Peyer's patch (tissue), 4 donors: ENCODE measurements around the gene HIPK1. TPM values are rescaled to one million over a fixed set of nuclear protein-coding genes. Genes with fewer than 3 reads are reported as not detected.

ENCODE experiments used
- DNase-seq, 3 donors: peaks; one replicate each; pipeline ENCODE4 v3.0.0-alpha.2; 2017 to 2019
- H3K27ac ChIP-seq, 4 donors: fragments of 200-600 bp; sonication (generic); one replicate each; pipeline ENCODE4 v1.5.1; 2016 to 2019
- H3K27me3 ChIP-seq, 2 donors: fragments of 200-600 bp; sonication (generic); one replicate each; pipeline ENCODE4 v1.5.1; 2019
- H3K36me3 ChIP-seq, 3 donors: fragments of 200-600 bp; sonication (generic); one replicate each; pipeline ENCODE4 v1.5.1; 2016 to 2019
- H3K4me1 ChIP-seq, 4 donors: fragments of 200-600 bp; sonication (generic); one replicate each; pipeline ENCODE4 v1.5.1; 2016 to 2019
- H3K4me3 ChIP-seq, 4 donors: fragments of 200-600 bp; sonication (generic); 1 replicate in 3 of 4; 2 replicates in 1 of 4; pipeline ENCODE4 v1.5.1; 2016 to 2019; ENCODE audit warnings: mild to moderate bottlenecking in 1 of 4
- H3K9me3 ChIP-seq, 4 donors: fragments of 200-600 bp; sonication (generic); one replicate each; pipeline ENCODE4 v1.5.1; 2016 to 2019; ENCODE audit warnings: mild to moderate bottlenecking in 1 of 4
- CTCF ChIP-seq, 6 experiments: fragments of 450-650 bp in 4 of 6; fragments of 200-600 bp in 2 of 6; sonication (generic) in 1 of 6; IDR thresholded peaks; one replicate each; pipeline ENCODE4 v1.5.1; 2017 to 2019; ENCODE audit warnings: antibody characterized with exemption in 6 of 6, mild to moderate bottlenecking in 3 of 6, moderate library complexity in 1 of 6
- POLR2A ChIP-seq, 2 donors: fragments of 450-650 bp; IDR thresholded peaks; one replicate each; pipeline ENCODE4 v1.5.1; 2017; ENCODE audit warnings: antibody characterized with exemption in 2 of 2, mild to moderate bottlenecking in 2 of 2, moderate library complexity in 2 of 2
- total RNA-seq, 4 donors: library from RNA; depleted of rRNA; stranded (reverse); fragments of >200 nt; gene quantifications; one replicate each; pipeline ENCODE4 v1.1.0, GENCODE V29; 2016

The HIPK1 gene
- total RNA-seq, 4 donors from 2014 or later = 34.7 to 51.2 (median 42.1) TPM

DNA sequence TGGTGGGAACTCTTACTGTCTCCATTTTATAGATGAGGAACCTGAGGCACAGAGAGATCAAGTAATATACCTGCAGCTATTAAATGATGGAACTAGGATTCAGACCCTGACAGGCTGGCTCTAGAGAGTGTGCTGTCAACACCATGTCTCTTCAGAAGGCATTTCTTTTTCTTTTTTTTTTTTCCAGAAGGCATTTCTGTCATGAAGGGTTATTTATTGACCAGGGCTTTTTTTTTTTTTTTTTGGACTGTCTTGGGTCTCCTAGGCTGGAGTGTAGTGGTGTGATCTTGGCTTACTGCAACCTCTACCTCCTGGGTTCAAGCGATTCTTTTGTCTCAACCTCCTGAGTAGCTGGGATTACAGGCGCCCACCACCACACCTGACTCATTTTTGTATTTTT, 22.6 kb downstream of the HIPK1 start:
- Histone ChIP-seq H3K4me1 (peaks cover 0 to 34% (median 4%) of the 10 kb centered on the region in 4 donors), H3K27me3 (no peaks in the 10 kb centered on the region), H3K4me3 (no peak overlapping the region), H3K27ac (no peak overlapping the region), H3K36me3 (peaks cover 0 to 36% (median 0%) of the 10 kb centered on the region in 3 donors), H3K9me3 (no peaks in the 10 kb centered on the region)
- TF ChIP-seq CTCF (IDR thresholded peaks at IDR 0.05) (no peak), POLR2A (IDR thresholded peaks at IDR 0.05) (no peak)
- no peak for DNase-seq

DNA sequence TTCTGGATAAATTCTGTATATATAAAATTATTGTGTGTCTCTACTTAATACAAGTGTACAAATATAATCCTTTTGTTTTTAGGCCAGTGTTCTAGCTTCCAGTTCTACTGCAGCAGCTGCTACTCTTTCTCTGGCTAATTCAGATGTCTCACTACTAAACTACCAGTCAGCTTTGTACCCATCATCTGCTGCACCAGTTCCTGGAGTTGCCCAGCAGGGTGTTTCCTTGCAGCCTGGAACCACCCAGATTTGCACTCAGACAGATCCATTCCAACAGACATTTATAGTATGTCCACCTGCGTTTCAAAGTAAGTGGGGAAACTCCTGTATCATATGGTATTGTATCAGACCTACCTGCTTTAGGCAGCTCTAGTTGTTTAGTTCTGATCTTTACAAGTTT, 28.9 kb downstream of the HIPK1 start:
- DNase-seq = no peak
- Histone ChIP-seq H3K9me3 (no peaks in the 10 kb centered on the region), H3K36me3 (peaks cover 0 to 84% (median 0%) of the 10 kb centered on the region in 3 donors), H3K27me3 (no peaks in the 10 kb centered on the region), H3K4me1 (no peaks in the 10 kb centered on the region), H3K4me3 (no peak overlapping the region), H3K27ac (no peak overlapping the region)
- TF ChIP-seq CTCF (IDR thresholded peaks at IDR 0.05) = no peak
- no peak for TF ChIP-seq POLR2A (IDR thresholded peaks at IDR 0.05)

DNA sequence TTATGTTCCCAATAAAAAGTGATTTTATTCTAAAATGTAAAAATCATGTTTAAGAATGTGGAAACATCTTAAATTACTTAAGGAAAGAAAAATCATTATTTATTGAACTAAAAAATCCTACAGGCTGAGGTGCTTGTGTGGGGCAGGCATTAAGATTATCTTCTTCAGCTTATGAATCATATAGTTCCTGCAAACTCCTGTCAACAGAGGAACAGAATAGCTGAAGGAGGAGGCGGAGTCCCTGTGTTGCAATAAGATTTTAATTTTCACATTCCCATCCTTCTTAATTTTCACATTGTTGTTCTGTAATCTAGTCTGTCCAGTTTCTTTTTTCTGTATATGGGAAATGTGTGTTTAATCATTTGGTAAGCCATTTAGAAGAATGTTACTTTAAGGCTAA, 29.6 kb downstream of the HIPK1 start:
- no peak for DNase-seq
- H3K27ac ChIP-seq = no peak overlapping the region
- H3K9me3 ChIP-seq = no peaks in the 10 kb centered on the region
- peaks cover 0 to 86% (median 0%) of the 10 kb centered on the region in 3 donors for H3K36me3 ChIP-seq
- no peak overlapping the region for H3K4me3 ChIP-seq
- TF ChIP-seq POLR2A (IDR thresholded peaks at IDR 0.05) (no peak), CTCF (IDR thresholded peaks at IDR 0.05) (no peak)
- H3K4me1 ChIP-seq = no peaks in the 10 kb centered on the region
- no peaks in the 10 kb centered on the region for H3K27me3 ChIP-seq

GRCh38 chr1:113963281-113963906, 34.3 kb downstream of the HIPK1 start:
- no peak for TF ChIP-seq POLR2A (IDR thresholded peaks at IDR 0.05)
- peak in 1 of 6 experiments; percentile 25 for TF ChIP-seq CTCF (IDR thresholded peaks at IDR 0.05)
- no peak overlapping the region for H3K27ac ChIP-seq
- no peak for DNase-seq
- peaks cover 0 to 87% (median 0%) of the 10 kb centered on the region in 3 donors for H3K36me3 ChIP-seq
- H3K4me3 ChIP-seq = no peak overlapping the region
- no peaks in the 10 kb centered on the region for H3K9me3 ChIP-seq
- H3K4me1 ChIP-seq = no peaks in the 10 kb centered on the region
- H3K27me3 ChIP-seq = no peaks in the 10 kb centered on the region

DNA sequence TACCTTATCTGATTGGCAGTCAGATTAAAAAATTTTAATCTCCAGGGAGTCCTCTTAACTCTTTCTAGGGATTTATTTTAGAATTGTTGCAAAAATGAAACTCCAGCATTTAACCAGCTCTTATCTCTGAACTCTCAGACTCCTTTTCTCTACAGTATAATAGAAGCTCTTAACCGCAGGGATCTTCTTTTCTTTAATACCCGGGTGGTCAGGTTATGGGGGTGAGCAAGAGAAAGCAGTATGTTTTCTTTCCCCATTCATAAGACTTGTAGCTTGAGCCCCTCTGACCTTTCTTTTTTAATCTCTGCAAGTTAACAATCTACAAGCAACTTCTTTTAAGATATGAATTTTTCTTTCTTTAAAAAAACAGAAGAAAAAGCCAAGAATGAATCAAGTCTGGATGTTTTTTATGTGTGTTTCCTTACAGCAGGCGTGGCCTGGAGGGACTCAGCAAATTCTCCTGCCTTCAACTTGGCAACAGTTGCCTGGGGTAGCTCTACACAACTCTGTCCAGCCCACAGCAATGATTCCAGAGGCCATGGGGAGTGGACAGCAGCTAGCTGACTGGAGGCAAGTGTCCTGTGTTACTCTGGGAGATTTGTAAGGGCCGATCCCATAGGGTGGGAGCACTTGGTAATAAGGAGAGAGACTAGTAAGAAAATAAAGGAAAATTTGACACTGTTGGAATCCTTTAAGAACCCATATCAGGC, 36.7 kb downstream of the HIPK1 start:
- DNase-seq = no peak
- no peak for TF ChIP-seq CTCF (IDR thresholded peaks at IDR 0.05)
- TF ChIP-seq POLR2A (IDR thresholded peaks at IDR 0.05) = no peak
- Histone ChIP-seq H3K4me3 (no peak overlapping the region), H3K27ac (no peak overlapping the region), H3K4me1 (no peaks in the 10 kb centered on the region), H3K27me3 (no peaks in the 10 kb centered on the region), H3K9me3 (no peaks in the 10 kb centered on the region), H3K36me3 (peaks cover 0 to 92% (median 0%) of the 10 kb centered on the region in 3 donors)
